ENCODE results near the gene GPAT2.
"Not testable (repeated sequence)": the region's sequence is repeated elsewhere in the genome, so short reads cannot be mapped to it uniquely, and the experiment has no call there.

DNA sequence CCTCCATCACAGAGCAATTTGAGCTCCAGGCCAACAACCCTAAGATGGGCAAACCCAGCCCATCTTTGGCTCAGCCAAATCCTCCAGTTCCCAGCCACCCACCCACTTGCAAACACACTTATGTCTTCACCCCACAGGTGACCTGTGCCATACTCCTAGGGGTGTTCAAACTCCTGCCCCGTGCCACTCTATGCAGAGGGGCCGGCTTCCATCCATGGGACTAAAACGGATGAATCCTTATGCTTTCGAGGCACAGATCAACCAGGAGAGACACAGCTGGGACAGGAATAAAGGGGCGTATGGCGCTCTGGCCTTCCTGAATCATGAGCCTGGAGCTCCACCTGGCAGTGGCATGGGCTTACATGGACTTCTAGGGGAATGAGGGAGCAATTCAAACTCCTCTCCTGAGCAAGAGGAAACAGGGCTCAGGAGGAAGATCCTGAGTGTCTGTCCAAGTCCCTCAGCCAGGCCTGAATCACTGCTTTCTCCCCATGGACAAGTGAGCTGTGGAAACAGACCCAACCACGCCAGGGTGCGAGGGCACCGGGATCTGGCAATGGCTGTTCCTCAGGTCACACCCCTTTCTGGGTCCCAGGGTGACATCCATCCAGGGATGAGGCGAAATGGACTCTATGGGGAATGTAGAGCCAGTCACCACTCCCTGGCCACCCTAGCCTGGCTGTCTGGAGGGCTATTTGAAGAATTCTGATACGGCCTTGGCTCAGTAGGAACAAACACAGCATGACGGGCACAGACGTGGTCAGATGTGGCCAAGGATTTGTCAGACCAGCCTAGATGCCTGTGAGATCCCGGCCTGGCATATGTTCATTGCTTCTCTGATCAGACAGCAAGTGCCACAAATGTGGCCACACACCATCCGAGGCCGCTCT lies 36.6 kb upstream of the GPAT2 start:
- TF ChIP-seq POLR2AphosphoS5 (IDR thresholded peaks at IDR 0.05; ENCODE audit: borderline replicate concordance, low read depth, low read length); EZH2 (IDR thresholded peaks at IDR 0.05); FOXP2 (optimal IDR thresholded peaks at IDR 0.05; ENCODE audit: control extremely low read depth, extremely low read length, insufficient read depth): not testable (repeated sequence)

All from SK-N-MC (cell line).